B cell (primary cell): Measurements from ENCODE around the gene ASTL.

ENCODE experiments used
- EZH2 ChIP-seq: IDR thresholded peaks from 2 replicates; pipeline ENCODE4 v1.6.1; 2012; ENCODE audit warnings: borderline replicate concordance, low read depth, mild to moderate bottlenecking, moderate library complexity, low read length; ENCODE audit not compliant: insufficient read depth, poor library complexity, severe bottlenecking
- TF ChIP-seq, protein P1 (sequence below): fragments of 200-600 bp; IDR thresholded peaks from one replicate; pipeline ENCODE4 v1.8.0; 2022; ENCODE audit warnings: antibody characterized with exemption, mild to moderate bottlenecking

DNA sequence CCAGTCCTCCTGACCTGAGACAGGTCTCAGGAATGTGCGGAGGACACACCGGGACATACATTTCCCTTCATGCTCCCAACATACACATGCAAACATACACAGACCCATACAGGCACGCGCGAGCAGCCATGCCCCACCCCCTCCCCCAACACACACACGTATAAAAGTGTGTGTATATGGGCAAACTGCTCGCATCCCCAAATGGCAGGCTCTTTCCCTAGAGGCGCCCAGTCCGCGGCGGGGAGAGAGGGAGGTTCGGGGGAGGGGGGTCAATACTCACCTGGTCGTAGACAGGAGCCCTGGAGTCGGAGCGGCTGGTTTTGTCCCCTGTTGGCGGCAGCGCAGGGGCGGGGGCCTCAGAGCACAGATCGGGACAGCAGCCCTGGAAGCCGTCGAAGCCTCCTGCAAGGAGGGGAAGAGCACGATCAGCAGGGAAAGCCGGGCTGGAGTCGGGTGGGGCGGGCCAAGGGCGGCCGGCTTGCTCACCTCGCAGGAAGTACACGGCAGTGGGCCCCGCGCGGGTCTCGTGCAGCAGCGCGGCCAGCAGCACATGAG is 6.3 kb upstream of the ASTL start:
- no peak for TF ChIP-seq EZH2
- TF ChIP-seq, protein P1, sequence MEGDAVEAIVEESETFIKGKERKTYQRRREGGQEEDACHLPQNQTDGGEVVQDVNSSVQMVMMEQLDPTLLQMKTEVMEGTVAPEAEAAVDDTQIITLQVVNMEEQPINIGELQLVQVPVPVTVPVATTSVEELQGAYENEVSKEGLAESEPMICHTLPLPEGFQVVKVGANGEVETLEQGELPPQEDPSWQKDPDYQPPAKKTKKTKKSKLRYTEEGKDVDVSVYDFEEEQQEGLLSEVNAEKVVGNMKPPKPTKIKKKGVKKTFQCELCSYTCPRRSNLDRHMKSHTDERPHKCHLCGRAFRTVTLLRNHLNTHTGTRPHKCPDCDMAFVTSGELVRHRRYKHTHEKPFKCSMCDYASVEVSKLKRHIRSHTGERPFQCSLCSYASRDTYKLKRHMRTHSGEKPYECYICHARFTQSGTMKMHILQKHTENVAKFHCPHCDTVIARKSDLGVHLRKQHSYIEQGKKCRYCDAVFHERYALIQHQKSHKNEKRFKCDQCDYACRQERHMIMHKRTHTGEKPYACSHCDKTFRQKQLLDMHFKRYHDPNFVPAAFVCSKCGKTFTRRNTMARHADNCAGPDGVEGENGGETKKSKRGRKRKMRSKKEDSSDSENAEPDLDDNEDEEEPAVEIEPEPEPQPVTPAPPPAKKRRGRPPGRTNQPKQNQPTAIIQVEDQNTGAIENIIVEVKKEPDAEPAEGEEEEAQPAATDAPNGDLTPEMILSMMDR: no peak
